GM18907 (cell line): ENCODE results near the gene LMBRD2.
"Not testable (repeated sequence)": the region's sequence is repeated elsewhere in the genome, so short reads cannot be mapped to it uniquely, and the experiment has no call there.

Experiments
- ATAC-seq: cut with Tn5 transposase; IDR thresholded peaks from one replicate; pipeline ENCODE4 v1.9.1; 2021; ENCODE audit warnings: mild to moderate bottlenecking, moderate library complexity; ENCODE audit not compliant: unreplicated experiment

LMBRD2 gene

DNA sequence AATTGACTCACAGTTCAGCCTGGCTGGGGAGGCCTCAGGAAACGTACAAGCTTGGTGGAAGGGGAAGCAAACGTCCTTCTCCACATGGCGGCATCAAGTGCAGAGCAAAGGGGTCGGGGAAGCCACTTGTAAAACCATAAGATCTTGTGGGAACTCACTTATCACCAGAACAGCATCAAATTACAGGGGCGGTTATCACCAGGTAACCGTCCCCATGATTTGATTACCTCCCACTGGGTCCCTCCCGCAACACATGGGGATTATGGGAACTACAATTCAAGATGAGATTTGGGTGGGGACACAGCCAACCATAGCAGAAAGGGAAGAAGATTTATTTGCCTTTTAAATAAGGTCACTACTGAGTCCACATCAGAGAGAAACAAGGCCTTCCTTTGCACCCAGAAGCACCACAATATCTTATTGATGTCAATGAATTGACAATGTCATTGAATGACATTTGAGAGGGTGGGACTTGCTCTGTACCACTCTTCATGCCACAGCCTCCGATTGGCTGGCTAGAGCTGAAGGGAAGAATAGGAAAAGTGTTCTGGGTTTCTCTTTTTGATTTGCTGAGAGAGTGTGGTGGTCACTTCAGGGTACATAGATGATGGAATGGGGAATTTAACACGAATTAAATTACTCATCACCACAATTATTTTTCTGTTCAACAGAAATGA is 11.3 kb upstream of the LMBRD2 start:
- no peak for ATAC-seq

GRCh38 chr5:36161361-36161760 is 9.7 kb upstream of the LMBRD2 start:
- no peak for ATAC-seq

- no peak for ATAC-seq
Observed at GRCh38 chr5:36160617-36161016, 8.9 kb upstream of the LMBRD2 start.

DNA sequence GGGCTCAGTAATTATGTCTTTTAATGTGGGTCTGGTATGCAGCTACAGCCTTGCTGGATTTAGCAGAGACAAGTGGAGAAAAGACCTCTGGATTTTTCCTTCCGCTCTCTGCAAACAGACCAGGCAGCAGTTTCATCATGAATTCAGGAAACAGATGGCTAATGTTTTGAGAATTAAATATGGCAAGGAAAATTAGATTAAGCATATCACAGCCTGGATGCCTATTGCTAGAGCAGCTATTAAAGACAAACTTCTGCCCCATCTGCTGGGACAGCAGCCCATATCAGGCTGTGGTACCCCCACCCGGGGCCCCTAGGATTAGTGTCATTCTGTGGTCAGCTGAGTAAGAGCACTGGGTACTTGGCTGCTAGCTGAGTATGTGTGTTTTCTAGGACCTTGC is 6.5 kb upstream of the LMBRD2 start:
- no peak for ATAC-seq

DNA sequence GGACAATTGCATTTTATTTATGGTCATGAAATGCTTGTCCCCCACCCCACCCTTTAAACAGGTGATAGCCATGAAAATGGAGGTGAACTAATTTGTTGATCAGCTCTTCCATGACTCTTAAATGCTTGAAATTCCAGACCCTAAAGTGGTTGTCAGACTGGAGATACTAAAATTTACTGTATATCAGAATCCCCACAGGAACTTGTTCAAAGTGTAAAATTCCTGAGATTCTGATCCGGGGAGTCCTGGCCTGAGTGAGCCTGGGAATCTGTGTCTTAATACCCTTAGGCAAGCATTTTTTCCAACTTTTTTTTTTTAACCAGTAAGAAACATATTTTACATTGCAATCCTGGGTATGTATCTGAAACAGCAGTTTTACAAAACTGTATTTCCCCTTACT is 4.9 kb upstream of the LMBRD2 start:
- ATAC-seq, result no peak

GRCh38 chr5:36156121-36156601 is 4.5 kb upstream of the LMBRD2 start:
- no peak for ATAC-seq

- ATAC-seq, result no peak
Observed at GRCh38 chr5:36155291-36155690, 3.6 kb upstream of the LMBRD2 start.

DNA sequence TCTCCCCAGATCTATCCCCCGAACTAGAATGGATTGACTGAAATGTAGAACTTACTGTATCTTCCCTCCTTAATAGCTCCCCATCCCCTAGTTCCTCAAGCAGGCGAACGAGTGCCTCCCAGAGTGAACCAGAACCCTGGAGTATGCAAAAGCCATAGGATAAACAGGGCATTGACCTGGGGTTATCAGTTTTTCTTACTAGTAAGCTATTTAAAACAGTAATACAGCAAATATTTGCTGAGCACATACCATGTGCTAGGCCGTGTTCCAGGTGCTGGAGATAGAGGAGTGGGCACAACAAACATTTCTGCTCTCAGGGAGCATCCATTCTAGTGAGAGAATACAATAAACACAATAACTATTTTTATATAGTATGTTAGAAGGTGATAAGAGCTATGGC is 2.0 kb upstream of the LMBRD2 start:
- no peak for ATAC-seq

GRCh38 chr5:36153298-36153677 is 1.6 kb upstream of the LMBRD2 start:
- ATAC-seq, result no peak

DNA sequence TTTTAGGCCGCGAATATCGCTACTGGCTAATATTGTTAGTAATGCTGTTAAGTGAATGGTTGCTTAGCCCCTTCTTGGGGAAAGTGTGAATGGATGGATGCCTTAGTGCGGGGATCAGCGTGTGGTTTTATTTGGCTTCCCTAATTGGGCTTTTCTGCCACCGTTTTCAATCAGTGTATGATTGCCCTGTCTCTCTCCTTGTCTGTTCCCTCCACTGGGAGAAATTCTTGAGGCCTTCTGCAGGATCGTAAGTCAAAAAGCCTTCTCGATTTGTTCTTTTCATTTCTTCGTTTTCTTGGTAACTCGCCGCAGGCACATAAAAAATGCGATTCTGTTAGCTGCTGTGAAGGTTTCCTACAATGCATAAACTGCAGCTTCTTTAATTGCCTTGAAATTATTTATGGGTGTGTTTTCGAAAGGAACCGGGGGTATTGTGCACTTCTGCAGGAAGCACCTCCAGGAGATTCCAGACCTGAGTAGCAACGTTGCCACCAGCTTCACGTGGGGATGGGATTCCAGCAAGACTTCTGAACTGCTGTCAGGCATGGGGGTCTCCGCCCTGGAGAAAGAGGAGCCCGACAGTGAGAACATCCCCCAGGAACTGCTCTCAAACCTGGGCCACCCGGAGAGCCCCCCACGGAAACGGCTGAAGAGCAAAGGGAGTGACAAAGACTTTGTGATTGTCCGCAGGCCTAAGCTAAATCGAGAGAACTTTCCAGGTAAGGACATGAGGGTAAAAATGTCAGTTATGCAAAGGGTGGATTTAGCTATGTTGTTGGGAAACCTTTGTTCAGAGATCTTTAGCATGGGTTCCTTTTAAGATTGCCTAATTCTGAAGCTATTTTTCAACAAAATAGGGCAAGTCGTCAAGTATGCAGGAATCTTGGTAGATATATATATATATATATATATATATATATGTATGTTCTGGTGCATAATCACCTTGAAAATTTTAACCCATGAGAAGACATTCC is 924 bp upstream of the LMBRD2 start:
- ATAC-seq, result peak; percentile 3

DNA sequence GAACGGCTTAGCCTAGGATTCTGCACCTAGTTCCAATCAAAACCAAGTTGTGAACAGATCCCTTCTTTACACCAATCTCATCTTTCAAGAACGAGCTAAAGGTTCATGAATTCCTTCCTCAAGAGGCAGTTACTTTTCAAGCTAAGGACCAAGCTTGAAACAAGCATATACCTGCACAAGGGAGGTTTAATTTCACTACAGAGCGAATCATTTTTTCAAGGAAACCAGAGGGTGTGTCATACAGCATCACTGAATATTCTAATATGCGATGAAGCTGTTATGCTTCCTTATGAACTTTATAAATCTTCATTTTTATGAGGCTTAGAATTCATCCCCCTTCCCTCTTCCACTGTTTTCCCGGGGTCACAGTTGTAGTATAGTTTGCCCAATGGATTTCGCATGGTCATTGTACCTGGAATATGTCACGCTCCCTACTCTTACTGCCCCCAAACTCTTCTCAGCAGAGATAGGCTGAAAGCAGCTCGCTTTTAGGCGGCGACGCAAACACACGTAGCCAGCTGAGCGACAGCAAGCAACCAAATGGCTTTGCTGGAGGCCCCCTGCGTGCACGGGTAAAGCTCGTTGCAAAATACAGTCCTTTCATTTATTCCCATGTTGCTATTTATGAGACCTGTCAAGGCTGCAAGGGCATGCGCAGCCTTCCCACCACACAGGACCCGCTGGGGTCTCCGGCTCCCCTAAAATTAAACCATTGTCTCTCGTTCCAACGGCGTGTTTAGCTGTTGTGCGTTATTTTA is 832 bp downstream of the LMBRD2 start:
- ATAC-seq, result peak; percentile 25

DNA sequence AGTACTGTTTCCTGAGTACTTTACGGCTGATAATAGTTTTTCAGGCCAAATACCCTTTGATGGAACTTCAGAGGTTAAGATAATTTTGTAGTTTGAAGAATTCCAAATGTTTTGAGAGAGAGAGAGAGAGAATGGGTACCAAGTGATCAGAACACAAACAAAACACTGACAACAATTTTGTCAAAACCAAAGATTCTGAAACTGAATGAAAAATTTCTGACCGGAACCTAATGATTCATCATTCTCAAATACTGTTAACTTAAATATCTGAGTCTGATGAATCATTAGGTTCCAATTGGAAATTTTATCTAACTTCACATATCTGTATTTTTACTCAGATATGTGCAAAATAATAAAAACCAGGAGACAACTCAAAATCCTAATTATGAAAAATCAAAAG is 4.0 kb downstream of the LMBRD2 start:
- ATAC-seq, result no peak

GRCh38 chr5:36146390-36146789 is 5.3 kb downstream of the LMBRD2 start:
- ATAC-seq, result no peak

DNA sequence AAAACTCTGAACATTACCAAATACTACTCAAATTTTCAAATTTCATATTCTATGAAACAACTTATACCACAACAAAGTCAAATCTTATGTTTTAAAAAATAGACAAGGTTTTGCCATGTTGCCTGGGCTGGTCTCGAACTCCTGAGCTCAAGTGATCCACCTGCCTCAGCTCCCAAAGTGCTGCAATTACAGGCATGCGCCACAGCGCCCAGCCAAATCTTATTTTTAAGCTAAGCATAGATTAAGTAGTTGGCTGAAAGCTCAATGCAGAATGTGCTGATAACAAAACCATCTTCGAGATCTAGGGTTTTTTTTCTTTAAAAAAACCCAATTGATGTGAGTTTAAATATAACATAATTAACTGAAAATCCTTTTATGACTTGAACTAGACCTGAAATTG is 6.4 kb downstream of the LMBRD2 start:
- ATAC-seq, result no peak

- no peak for ATAC-seq
Observed at GRCh38 chr5:36138900-36139683, 12.6 kb downstream of the LMBRD2 start.

DNA sequence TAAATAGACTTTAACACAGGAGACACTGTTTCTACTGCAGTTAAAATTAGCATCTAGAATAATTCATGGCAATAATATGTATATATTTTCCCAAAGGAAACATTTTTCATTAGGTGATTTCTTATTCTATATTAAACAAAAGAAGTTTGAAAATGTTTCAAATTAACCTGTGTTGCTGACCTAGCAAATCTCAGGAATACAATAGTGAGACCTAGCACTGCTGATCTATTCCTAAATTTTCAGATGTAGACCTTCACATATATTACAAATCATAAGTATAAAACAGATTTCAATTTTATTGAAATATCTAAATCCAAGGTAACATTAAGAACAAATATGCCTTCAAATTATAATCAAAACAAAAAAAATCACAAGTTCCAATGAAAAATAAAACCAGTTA is 15.1 kb downstream of the LMBRD2 start:
- ATAC-seq, result no peak

DNA sequence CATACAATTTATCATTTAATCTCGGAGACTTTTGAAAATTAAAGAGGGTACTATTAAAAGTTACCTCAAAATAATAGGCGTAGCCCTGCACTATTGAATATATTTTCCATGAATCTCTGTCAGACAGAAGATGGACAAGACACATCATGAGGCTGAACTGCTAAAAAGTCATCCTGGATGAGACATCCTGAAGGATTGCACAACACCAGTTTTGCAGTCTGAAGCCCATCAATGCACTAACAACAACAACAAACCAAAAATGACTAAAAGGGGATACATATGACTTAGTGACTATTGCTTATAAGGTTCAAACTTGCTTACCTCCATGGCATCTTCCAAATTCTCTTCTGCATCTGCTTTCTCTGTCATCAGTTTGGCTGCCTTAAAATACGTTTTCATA is 15.7 kb downstream of the LMBRD2 start:
- no peak for ATAC-seq

DNA sequence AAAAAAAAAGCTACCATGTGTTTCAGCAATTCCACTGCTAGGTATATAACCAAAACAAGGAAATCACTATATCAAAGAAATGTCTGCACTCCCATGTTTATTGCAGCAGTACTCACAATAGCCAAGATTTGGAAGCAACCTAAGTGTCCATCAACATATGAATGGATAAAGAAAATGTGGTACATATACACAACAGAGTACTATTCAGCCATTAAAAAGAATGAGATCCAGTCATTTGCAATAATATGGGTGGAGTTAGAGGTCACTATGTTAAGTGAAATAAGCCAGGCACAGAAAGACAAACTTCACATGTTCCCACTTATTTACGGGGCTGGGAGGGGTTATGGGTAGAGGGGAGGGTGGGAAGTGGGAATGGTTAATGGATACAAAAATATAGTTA is 18.7 kb downstream of the LMBRD2 start:
- not testable (repeated sequence) for ATAC-seq

DNA sequence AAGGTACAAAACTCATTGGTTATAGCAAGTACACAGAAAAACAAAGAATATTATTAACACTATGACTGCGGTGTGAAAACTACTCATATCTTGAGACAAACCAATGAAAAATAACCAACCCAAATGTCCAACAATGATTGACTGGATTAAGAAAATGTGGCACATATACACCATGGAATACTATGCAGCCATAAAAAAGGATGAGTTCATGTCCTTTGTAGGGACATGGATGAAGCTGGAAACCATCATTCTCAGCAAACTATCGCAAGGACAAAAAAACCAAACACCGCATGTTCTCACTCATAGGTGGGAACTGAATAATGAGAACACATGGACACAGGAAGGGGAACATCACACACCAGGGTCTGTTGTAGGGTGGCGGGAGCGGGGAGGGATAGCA is 22.0 kb downstream of the LMBRD2 start:
- ATAC-seq, result not testable (repeated sequence)

DNA sequence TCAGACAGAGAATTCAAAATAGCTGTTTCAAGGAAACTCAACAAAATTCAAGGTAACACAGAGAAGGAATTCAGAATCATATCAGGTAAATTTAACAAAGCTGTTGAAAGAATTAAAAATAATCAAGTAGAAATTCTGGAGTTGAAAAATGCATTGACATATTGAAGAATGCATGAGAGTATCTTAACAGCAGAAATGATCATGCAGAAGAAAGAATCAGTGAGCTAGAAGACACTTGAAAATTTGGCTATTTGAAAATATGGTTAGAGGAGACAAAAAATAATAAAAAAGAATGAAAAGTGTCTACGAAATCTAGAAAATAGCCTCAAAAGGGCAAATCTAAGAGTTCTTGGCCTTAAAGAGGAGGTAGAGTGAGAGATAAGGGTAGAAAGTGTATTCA is 22.9 kb downstream of the LMBRD2 start:
- no peak for ATAC-seq

DNA sequence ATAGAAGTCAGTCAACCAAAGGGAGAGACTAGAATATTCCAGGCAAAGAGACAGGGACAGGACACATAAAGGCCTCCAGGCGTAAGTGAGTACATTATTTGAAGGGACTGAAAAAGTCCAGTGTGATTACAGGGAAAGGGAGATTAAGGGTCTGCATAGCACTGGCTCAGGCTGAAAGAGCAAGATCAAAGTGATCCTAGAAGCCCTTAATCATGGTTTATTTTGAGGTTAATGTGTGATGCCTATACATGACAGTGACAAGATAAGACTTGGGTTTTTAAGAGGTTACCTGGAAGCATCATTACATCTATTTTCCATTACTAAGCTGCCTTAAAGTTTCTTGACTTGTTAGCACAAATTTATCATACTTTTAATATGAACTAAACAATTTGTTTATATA is 25.8 kb downstream of the LMBRD2 start:
- no peak for ATAC-seq
